ENCODE measurements around the gene ZNF808.
A peak's percentile ranks its signal among the peaks of the same experiment; 100 is the strongest.
"Not testable (repeated sequence)": the region's sequence is repeated elsewhere in the genome, so short reads cannot be mapped to it uniquely, and the experiment has no call there.

ZNF808 gene

DNA sequence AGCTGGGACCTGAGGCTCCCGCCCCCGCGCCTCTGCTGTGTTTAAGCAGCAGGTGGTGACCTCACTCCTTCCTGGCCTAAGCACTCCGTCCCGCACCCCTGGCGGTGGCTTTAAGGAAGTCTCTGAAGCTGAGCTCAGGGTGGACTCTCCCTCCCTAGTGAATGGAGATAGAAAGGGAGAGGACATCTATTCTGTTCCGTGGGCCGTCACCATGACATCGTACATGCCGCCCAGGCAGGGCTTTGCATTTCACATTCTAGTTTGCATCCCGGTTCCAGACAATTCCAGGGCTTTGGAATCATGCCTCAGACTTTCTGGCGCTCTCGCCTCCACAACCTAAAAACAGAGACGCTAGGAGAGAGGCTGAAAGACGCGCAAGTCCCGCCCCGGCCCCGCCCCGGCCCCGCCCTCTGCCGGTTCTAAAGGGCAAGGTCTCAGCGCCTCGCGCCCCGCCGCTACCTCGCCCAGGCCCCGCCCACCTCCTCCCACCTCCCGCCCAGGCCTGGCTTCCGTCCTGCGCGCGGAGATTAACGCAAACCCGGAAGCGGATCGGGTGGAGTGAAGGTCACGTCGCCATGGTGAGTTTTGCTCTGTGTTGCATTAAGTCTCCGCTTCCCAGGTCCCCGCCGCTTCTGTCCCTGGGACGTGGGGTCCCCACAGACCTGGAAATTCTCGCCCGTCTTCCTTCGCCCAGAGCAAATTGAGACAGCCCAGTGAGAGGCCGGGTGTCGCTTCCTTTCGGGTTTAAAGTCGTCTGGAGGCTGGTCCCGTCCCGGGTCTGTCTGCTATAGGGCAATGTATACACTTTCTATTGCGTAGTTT lies at the start of gene ZNF808:
ZNF808 (plus strand) TSS at position 535 of the 822 bp plus-strand sequence. CDS start 15,617 bp downstream, outside the sequence.
- DNase-seq: peak; percentile 90

- not testable (repeated sequence) for DNase-seq
Measured at GRCh38 chr19:52484111-52484743, 43.2 kb upstream of the ZNF808 start.

DNA sequence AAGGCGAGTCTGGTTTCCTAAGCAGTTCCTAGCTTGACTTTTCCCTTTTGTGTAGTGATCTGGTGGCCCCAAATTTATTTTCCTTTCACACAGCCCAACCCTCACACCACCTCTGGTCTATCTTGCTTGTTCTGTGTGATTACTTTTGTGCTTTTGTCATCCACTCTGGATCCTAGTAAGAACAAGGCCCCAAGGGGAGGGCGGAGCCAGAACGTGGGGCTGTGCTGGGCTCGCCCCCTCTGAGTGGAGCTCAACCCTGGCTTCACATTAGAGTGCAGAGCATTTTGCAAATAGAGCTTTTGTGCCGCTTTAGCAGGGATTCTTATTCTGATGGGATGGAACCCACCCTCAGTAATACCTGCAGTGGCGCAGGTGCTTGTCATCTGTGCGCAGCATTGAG lies 42.4 kb upstream of the ZNF808 start:
- DNase-seq: not testable (repeated sequence)

GRCh38 chr19:52485561-52486240 lies 41.8 kb upstream of the ZNF808 start:
- DNase-seq: not testable (repeated sequence)

DNA sequence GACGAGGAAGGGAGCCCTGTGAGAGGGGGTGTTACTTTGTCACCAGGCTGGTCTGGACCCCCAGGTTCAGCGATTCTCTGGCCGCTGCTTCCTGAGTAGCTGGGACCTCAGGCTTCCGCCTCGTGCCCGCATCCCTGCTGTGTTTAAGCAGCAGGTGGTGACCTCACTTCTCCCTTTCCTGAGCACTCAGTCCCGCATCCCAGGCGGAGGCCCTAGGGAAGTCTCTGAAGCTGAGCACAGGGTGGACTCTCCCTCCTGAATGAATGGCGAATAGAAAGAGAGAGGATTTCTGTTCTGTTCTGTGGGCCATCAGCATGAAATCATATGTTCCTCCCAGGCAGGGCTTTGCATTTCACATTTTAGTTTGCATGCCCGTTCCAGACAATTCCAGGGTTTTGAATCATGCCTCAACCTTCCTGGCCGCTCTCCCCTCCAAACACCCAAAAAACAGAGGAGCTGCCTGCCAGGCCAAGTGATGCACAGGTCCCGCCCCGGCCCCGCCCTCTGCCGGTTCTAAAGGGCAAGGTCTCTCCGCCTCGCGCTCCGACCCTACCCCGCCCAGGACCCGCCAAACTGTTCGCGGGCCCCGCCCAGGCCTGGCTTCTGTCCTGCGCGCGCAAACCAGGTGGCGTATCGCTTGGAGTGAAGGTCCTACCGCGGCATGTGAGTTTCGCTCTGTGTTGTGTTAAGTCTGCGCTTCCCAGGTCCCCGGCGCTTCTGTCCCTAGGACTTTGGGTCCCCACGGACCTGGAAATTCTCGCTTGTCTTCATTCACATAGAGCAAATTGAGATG lies 35.1 kb upstream of the ZNF808 start:
- no peak for DNase-seq

GRCh38 chr19:52492994-52493470 lies 34.4 kb upstream of the ZNF808 start:
- no peak for DNase-seq

DNA sequence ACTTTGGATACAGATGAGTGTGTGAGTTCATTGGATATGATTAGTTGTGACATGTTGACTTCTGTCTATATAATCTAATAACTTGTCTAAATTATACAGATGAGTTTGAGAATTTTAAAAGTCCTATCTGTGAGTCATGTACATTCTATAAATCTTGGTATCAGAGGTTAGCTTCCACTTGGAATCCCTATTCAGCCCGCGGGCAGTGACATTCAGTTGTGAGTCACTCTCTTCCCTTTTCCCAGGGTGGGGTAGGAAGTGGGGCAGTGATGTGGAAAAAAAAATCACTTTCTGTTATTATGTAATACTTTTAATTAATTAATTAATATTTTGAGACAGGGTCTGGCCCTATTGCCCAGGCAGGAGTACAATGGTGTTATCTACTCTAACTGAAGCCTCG lies 33.0 kb upstream of the ZNF808 start:
- DNase-seq: no peak

DNA sequence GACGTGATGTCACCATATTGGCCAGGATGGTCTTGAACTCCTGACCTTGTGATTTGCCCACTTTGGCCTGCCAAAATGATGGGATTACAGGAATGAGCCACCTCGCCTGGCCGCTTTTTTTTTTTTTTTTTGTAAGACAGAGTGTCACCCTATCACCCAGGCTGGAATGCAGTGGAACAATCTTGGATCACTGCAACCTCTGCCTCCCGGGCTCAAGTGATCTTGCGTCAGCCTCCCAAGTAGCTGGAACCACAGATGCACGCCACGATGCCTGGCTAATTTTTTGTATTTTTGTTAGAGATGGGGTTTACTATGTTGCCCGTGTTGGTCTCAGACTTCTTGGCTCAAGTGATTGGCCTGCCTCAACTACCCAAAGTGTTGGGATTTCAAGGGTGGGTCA lies 28.9 kb upstream of the ZNF808 start:
- no peak for DNase-seq

DNA sequence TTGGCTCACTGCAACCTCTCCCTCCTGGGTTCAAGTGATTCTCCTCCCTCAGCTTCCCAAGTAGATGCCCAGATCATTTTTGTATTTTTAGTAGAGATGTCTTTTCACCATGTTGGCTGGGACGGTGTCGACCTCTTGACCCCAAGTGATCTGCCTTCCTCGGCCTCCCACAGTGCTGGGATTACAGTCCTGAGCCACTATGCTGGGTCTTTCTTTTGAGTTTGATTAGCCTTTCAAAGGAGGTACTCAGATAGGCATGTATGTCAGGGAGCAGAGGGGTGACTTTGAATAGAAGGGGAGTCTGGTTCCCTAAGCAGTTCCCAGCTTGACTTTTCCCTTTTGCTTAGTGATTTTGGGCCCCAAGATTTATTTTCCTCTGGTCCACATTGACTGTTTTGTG lies 27.0 kb upstream of the ZNF808 start:
- DNase-seq: not testable (repeated sequence)

GRCh38 chr19:52500991-52501390 lies 26.5 kb upstream of the ZNF808 start:
- DNase-seq: not testable (repeated sequence)

DNA sequence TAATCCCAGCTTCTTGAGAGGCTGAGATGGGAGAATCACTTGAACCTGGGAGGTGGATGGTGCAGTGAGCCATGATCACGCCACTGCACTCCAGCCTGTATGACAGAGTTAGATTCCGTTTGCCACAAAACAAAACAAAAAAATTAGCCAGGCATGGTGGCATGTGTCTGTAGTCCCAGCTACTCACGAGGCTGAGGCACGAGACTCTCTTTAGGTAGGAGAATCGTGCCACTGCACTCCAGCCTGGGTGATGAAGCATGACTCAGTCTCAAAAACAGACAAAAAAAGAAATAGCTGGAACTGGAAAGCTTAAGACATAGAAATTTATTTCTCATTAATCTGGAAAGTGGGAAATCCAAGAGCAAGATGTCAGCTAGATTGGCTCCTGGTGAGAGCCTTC lies 20.2 kb upstream of the ZNF808 start:
- no peak for DNase-seq

- DNase-seq: no peak
Measured at GRCh38 chr19:52516191-52516590, 11.3 kb upstream of the ZNF808 start.

DNA sequence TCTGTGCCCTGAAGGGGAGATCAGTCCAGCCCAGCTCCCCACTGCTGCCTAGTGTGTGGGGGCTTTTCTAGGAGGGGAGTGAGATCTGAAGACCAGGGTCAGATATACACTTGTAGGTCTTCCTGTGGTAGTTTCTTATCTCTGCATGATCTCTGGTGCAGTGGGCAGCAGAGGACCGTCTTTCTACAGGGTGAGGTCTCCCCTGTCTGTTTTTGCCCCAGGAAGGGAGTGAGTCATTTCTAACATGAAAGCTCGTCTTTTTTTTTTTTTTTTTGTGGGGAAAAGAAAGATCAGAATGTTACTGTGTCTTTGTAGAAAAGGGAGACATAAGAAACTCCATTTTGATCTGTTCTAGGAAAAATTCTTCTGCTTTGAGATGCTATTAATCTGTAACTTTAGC lies 8.8 kb upstream of the ZNF808 start:
- no peak for DNase-seq

- DNase-seq: not testable (repeated sequence)
Measured at GRCh38 chr19:52519175-52519574, 8.3 kb upstream of the ZNF808 start.

DNA sequence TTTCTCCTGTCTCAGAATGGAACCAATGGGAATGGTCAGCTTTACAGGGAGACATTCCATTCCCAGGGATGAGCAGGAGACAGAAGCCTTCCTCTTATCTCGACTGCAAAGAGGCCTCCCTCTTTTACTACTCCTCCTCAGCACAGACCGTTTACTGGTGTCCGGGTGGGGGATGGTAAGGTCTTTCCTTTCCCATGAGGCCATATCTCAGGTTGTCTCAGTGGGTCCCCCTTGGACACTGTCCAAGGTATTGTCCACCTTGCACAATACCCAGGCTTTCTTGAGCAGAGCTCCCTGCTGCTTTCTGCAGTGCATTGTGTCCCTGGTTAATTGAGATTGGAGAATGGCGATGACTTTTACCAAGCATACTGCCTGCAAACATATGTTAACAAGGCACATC lies 7.5 kb upstream of the ZNF808 start:
- no peak for DNase-seq

DNA sequence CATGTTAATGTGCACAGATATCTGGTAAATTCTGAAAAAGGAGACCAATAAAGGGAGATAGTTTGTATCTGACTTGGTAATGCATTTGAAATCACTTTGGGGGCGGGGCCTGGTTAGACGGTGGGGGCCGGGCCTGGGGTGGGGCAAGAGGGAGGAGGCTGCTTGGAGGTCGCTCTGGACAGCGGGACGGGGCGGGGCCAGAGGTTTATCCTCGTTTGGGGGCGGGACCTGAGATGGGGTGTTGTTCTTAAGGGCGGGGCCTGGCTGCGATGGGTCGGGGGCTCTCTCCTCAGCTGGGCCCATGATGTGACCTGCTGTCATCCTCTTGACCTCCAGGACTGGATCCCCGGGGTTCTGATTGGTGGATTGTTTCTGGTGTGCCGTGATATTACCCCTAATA lies 4.9 kb upstream of the ZNF808 start:
- no peak for DNase-seq

- DNase-seq: no peak
Measured at GRCh38 chr19:52524086-52524485, 3.4 kb upstream of the ZNF808 start.

DNA sequence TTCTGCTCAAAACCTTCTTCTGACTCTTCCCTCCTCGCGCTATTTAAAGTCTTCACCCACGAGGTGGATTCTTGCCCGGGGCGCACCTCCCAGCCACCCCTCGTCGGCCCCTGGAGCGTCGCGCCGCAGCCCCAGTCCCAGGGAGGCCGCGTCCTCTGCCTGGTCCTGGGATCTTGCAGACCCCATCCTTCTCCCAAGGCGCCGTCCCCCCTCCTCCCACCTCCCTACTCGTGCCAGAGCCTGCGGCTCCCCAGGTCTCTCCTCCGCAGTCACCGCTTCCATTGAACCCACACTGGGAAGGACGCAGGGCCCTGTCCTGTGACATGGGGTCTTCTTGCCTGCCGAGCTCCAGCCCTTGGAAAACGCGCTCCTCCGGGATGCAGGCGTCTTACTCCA lies 486 bp downstream of the ZNF808 start:
- DNase-seq: no peak

- no peak for DNase-seq
Measured at GRCh38 chr19:52532480-52532879, 5.0 kb downstream of the ZNF808 start.

DNA sequence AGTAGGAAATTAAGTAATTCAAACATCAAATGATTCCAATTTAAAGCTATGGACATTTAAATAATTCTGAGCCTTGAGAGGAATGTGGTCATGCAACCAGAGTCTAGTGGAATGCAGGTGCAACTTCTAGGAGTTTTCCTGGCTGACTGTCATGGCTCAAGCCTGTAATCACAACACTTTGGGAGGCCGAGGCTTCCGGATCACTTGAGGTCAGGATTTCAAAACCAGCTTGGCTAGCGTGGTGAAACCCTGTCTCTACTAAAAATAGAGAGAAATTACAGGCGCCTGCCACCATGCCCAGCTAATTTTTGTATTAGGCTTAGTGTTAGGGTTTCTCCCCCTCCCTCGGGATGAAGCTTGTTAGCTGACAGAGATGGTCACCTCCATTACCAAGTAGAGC lies 6.4 kb downstream of the ZNF808 start:
- no peak for DNase-seq

GRCh38 chr19:52535385-52535770 lies 7.9 kb downstream of the ZNF808 start:
- not testable (repeated sequence) for DNase-seq

DNA sequence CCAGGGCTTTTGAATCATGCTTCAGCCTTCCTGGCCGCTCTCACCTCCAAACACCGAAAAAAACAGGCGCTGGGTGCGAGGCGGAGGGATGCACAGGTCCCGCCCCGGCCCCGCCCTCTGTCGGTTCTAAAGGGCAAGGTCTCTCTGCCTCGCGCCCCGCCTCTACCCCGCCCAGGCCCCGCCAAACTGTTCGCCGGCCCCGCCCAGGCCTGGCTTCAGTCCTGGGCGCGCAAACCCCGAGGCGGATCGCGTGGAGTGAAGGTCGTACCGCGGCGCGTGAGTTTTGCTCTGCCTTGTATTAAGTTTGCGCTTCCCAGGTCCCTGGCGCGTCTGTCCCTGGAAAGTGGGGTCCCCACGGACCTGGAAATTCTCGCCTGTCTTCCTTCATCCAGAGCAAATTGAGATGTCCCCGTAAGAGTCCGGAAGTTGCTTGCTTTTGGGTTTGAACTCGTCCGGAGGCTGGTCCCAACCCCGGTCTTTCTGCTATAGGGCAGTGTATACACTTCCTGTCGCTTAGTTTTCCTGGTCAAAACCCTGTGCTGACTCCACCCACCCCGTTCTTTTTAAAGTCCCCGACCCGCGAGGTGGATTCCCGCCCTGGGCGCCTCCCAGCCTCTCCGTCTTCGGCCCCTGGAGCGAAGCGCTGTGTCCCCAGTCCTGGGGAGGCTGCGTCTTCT lies 8.4 kb downstream of the ZNF808 start:
- DNase-seq: peak; percentile 79

Measured in HCEC 1CT (cell line).